ENCODE results near the gene FBXL7.

FBXL7 gene

DNA sequence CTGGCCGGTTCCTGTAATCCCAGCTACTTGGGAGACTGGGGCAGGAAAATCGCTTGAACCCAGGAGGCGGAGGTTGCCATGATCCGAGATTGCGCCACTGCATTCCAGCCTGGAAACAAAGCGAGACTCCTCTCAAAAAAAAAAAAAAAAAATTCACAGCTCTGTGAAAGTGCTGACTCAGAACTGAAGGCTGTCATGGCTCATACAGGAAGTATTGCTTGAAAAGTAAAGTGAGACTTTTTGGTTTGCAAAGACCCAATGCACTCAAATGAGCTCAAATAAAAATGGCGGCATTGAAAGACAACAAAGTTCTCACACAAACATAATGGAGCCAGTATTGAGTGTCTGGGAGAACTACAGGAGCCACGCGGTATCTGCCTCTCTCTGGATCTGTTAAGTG, 202.1 kb downstream of the FBXL7 start:
- no peak overlapping the region for H3K4me3 Mint-ChIP-seq
- H3K9me3 Mint-ChIP-seq = peaks cover 6% of the 10 kb centered on the region
- no peaks in the 10 kb centered on the region for H3K36me3 Mint-ChIP-seq
- no peak overlapping the region for H3K27ac Mint-ChIP-seq
- no peaks in the 10 kb centered on the region for H3K27me3 Mint-ChIP-seq
- no peaks in the 10 kb centered on the region for H3K4me1 Mint-ChIP-seq

DNA sequence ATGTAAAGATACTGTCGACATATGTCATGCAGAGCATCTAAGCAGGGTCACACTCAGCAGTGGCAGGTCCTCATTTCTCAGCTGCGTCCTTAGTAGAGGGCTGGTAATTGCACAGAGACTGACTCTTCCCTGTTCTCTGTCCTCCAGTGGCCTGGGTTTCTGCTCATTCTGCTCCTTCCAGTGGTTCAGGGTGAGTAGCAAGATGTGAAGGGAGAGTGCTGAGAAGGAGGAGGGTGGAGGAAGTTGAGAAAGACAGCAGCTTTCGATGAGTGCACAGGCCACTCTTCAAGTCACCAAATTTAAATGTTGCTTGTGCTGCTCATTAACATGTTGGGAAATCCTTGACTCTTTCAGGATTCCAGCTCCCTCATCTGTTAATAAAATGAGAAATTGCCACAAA, 203.9 kb downstream of the FBXL7 start:
- H3K9me3 Mint-ChIP-seq = peaks cover 6% of the 10 kb centered on the region
- H3K27me3 Mint-ChIP-seq = no peaks in the 10 kb centered on the region
- no peaks in the 10 kb centered on the region for H3K4me1 Mint-ChIP-seq
- no peak overlapping the region for H3K27ac Mint-ChIP-seq
- no peak overlapping the region for H3K4me3 Mint-ChIP-seq
- H3K36me3 Mint-ChIP-seq = no peaks in the 10 kb centered on the region

DNA sequence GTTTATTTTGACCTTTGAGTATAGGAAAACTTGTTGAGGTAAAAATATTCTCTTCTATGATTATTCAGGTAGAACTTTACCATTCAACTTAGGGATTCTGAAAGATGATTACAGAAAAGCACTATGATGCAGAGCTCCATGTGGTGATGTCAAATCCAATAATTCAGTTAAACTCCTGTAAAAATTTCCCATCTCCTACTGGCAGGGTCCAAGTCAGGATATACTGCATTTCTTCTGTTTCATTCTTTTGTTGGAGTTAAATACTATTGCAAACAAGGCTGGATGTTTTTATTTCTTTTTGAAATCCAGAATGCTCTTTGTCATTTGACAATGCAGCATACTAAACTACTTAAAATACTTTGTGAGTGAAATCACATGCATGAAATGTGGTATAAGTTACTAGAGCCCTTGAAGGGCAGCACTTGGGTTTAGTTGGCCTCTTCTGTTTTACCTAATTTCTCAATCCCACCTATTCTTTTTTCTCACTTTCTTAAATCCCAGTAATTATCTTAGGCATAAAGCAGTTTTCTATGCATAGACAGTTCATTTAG, 204.5 kb downstream of the FBXL7 start:
- H3K4me3 Mint-ChIP-seq = no peak overlapping the region
- H3K27ac Mint-ChIP-seq = no peak overlapping the region
- no peaks in the 10 kb centered on the region for H3K36me3 Mint-ChIP-seq
- peaks cover 6% of the 10 kb centered on the region for H3K9me3 Mint-ChIP-seq
- H3K4me1 Mint-ChIP-seq = no peaks in the 10 kb centered on the region
- H3K27me3 Mint-ChIP-seq = no peaks in the 10 kb centered on the region

DNA sequence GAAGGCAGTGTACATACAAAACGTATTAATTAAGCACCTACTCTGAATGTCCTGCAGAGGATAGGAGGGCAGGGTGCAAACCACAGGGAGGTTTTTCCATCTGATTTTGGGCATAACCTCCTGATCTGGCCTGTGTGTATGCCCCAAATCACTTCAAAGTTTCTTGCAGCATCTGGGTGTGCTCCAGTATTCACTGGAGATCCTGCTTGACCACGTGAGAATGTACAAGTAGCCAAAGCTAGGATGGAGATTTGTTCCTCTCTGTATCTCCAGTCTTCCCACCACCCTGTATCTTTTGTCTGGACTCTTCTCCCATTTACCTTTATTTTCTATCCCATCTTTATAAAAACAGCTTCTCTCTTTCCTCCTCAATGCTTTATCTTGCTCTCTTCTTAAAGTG, 207.7 kb downstream of the FBXL7 start:
- Mint-ChIP-seq H3K27me3 (no peaks in the 10 kb centered on the region), H3K27ac (no peak overlapping the region), H3K9me3 (peaks cover 5% of the 10 kb centered on the region), H3K36me3 (no peaks in the 10 kb centered on the region), H3K4me3 (no peak overlapping the region), H3K4me1 (no peaks in the 10 kb centered on the region)

DNA sequence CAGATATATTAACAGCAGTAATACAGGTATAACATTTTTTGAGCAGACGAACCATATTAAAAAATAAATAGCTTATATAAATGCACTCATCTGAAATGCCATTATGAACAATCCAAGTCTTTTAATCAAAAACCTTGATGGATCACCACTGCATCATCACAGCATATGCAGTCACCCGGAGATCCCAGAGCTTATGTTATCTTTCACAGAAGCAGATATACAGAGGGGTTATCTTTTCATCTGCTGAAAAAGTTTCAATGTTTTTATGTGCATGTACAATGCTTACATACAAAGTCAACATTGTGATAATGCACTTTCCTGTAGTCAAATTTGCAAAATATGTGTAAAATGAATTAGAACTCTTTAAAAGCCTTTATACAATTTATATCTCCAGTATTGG, 211.9 kb downstream of the FBXL7 start:
- Mint-ChIP-seq H3K4me3 (no peak overlapping the region), H3K4me1 (no peaks in the 10 kb centered on the region), H3K27me3 (no peaks in the 10 kb centered on the region), H3K9me3 (peaks cover 5% of the 10 kb centered on the region), H3K27ac (no peak overlapping the region), H3K36me3 (no peaks in the 10 kb centered on the region)

DNA sequence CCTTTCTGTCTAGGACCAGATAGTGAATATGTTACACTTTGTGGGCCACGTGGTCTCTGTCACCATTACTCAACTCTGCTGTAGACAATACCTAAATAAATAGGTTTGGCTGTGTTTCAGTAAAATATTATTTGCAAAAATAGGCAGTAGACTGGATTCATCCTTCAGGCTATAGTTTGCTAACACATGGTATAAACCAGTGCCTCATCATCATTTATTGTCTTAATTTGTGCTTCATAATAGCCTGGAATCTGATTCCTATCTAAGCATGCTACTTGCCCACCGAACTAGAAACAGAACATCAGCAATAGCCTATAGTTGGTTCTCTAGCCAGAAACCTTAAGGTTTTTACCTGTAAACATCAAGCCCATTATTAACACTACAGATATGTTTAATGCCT, 215.6 kb downstream of the FBXL7 start:
- Mint-ChIP-seq H3K36me3 (no peaks in the 10 kb centered on the region), H3K27me3 (no peaks in the 10 kb centered on the region), H3K9me3 (peaks cover 5% of the 10 kb centered on the region), H3K4me3 (no peak overlapping the region), H3K27ac (no peak overlapping the region), H3K4me1 (no peaks in the 10 kb centered on the region)

DNA sequence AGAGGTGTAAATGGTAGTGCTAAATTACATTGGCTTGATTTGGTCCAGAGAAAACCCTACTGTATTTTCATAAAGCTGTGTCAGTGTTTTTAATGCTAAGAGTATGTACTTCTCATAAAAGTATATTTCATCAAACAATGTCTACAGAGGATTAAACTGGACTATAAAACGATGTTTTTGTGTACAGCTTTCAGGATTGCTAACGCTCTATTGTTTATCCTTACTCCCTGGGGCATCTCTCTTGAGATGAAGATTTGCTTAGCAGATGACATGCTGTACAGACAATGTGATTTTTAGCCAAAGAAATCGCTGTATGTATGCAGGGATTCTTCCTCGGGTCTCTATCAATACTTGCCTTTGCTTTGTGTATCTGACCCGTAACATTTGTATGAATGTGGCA, 216.0 kb downstream of the FBXL7 start:
- Mint-ChIP-seq H3K4me3 (no peak overlapping the region), H3K4me1 (no peaks in the 10 kb centered on the region), H3K9me3 (peaks cover 4% of the 10 kb centered on the region), H3K27ac (no peak overlapping the region), H3K27me3 (no peaks in the 10 kb centered on the region), H3K36me3 (no peaks in the 10 kb centered on the region)

DNA sequence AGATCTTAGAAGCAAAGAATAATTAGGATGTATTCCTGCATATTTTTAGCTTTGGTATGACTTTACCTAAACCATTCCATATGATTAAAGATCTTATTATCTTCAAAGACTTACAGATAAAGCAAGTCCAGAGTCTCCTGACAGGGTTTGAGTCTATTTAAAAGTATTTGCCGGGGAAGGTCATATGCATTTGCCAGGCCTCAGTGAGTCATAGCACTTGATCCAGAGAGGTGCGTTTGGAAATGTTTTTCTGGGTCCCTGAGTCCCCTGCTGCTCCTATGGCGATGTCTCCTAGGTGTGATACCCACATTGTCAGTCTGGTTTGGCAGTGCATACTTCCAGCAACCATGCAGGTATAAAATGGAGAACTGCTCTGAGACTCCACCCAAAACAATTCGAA, 217.0 kb downstream of the FBXL7 start:
- no peak overlapping the region for H3K4me3 Mint-ChIP-seq
- H3K9me3 Mint-ChIP-seq = no peaks in the 10 kb centered on the region
- no peak overlapping the region for H3K27ac Mint-ChIP-seq
- H3K36me3 Mint-ChIP-seq = no peaks in the 10 kb centered on the region
- no peaks in the 10 kb centered on the region for H3K4me1 Mint-ChIP-seq
- no peaks in the 10 kb centered on the region for H3K27me3 Mint-ChIP-seq

DNA sequence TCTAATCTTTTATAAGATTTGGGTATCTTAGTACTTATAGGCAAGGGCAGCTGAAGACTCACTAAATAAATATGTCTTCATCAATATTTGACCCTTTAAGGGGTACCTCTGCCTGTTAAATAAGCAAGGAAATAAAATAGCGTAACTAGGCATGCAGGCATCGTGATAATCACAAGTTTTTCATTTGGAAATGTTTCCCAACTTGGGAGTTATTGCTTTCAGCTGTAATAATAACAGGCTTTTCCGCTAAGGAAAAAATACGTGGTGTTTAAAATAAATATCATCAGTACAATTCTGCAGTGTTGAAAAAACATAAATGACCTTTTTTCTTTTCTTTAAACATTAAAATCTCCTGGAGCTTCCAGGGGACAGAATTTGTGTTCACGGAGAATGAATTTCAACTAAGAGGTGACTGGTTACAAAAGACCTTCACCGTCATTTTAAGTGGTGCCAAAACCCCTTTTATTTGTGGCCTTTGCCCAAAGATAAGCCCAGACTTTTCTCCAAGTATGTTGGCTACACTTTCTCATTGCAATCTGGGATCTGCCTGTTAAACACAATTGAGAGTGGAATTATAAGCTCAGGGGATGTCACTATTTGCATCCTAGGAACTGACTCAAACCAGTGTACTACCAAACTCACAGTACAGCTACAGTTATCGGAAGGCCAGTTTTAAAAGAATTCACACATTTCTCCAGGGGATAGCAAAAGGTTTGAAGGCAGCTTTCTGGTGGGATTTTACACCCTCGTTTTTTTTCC, 218.6 kb downstream of the FBXL7 start:
- Mint-ChIP-seq H3K9me3 (no peaks in the 10 kb centered on the region), H3K4me3 (no peak overlapping the region), H3K27ac (no peak overlapping the region), H3K27me3 (no peaks in the 10 kb centered on the region), H3K36me3 (no peaks in the 10 kb centered on the region), H3K4me1 (no peaks in the 10 kb centered on the region)

DNA sequence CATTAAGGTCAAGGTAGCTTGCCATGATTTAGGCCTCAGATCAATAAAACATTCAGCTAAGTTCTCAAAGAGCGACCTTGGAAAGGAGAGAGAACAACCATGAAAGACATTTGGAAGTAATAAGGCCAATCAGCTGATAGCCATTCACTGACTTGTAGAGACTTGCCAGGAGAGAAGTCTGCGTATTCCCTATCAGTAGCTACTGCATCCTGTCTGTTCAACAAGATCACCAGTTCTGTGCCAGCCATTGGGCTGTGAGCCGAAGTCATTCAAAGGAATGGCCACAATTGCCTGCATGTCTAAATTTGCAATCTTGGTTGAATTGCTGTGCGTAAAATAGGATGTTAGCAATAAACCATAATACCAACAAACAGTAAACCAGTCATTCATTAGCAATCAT, 219.8 kb downstream of the FBXL7 start:
- no peak overlapping the region for H3K4me3 Mint-ChIP-seq
- no peaks in the 10 kb centered on the region for H3K9me3 Mint-ChIP-seq
- H3K27me3 Mint-ChIP-seq = no peaks in the 10 kb centered on the region
- H3K4me1 Mint-ChIP-seq = no peaks in the 10 kb centered on the region
- H3K36me3 Mint-ChIP-seq = no peaks in the 10 kb centered on the region
- H3K27ac Mint-ChIP-seq = no peak overlapping the region

DNA sequence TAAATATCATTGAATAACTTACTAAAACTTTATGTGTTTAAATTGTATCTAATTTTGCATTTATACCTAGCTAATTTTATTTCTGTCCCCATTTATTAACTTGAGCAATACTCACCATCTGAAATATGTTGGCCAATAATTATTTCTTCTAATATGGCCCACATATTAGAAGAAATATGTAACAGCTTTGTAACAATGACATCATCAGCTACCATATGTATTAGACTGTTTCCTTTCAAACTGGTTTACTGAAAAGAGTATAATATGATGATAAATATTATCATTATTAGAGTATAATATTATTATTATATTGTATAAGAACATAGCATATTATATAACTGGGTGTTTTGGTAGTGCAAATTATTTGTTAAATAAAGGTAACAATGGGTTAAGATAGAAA, 220.5 kb downstream of the FBXL7 start:
- no peaks in the 10 kb centered on the region for H3K9me3 Mint-ChIP-seq
- H3K27ac Mint-ChIP-seq = no peak overlapping the region
- H3K36me3 Mint-ChIP-seq = no peaks in the 10 kb centered on the region
- no peak overlapping the region for H3K4me3 Mint-ChIP-seq
- no peaks in the 10 kb centered on the region for H3K4me1 Mint-ChIP-seq
- no peaks in the 10 kb centered on the region for H3K27me3 Mint-ChIP-seq

DNA sequence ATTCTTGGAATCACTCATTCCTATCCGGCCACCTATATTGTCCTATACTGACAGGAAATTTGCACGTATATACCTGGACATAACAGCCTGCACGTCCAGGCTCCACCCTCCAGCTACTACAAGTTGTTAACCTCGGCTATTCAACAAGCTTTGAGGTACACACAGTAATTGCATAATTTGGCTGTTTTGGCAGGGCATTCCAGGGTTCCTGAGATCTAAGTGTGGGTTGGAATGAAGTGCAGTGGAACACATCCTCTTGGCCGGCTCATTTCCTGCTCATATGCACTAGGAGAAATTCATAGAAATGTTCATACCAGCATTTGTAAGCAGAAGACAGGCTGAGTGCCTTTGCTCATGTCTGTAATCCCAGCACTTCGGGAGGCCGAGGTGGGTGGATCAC, 222.3 kb downstream of the FBXL7 start:
- H3K4me3 Mint-ChIP-seq = no peak overlapping the region
- peaks cover under 1% of the 10 kb centered on the region for H3K36me3 Mint-ChIP-seq
- no peaks in the 10 kb centered on the region for H3K27me3 Mint-ChIP-seq
- H3K4me1 Mint-ChIP-seq = no peaks in the 10 kb centered on the region
- H3K9me3 Mint-ChIP-seq = peaks cover 4% of the 10 kb centered on the region
- no peak overlapping the region for H3K27ac Mint-ChIP-seq

DNA sequence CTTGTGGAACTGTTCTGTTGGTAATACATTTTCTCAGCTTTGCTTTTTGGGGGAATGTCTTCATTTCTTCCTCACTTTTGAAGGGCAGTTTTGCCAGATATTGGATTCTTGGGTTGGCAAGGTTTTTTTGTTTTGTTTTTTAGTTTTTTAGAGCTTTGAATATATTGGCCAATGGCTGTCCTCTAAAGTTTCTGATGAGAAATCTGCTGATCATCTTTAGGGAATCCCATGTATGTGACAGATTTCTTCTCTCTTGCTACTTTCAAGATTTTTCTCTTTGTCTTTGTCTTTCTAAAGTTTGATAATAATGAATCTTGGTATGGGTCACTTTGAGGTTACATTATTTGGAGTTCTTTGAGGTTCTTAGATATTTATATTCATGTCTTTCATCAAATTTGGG, 227.4 kb downstream of the FBXL7 start:
- Mint-ChIP-seq H3K27me3 (no peaks in the 10 kb centered on the region), H3K4me1 (no peaks in the 10 kb centered on the region), H3K4me3 (no peak overlapping the region), H3K9me3 (peaks cover 12% of the 10 kb centered on the region), H3K36me3 (peaks cover 2% of the 10 kb centered on the region), H3K27ac (no peak overlapping the region)

DNA sequence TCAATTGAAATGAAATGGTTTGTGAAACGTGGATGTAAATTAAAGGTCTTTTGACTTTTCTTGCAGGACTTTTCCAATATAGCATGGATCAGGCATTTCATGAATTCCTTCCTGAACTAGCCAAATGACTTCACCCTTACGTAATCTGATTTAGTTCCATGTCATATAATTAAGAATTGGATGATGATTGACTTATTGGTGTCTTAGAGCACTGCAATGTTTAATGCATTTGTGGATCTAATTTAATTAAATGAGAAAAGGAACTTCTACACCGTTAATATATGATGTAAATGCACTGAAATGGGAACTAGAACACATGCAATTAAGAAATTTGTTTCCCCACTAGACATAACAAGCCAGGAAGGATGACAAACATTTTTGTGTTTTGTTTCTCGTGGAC, 228.8 kb downstream of the FBXL7 start:
- Mint-ChIP-seq H3K27me3 (no peaks in the 10 kb centered on the region), H3K4me1 (no peaks in the 10 kb centered on the region), H3K27ac (no peak overlapping the region), H3K4me3 (no peak overlapping the region), H3K9me3 (peaks cover 12% of the 10 kb centered on the region), H3K36me3 (peaks cover 2% of the 10 kb centered on the region)

DNA sequence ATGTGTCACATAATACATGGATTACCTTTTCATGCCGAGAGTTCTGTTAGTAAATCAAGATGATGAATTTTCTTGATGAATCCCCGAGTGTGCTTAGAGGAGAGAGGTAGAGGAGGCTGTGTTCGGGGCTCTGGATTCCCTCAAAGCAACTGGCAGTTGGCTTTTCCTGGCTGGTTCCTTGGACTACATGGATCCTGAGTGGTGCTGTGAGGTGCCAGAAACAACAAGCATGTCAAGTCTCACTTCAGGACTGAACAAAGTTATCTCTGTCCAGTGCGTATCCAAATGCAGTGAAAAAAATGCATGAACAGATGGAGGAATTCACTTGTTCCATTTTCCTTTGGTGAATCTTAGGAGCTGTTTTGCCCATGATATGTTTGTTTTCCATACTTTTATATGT, 231.7 kb downstream of the FBXL7 start:
- no peak overlapping the region for H3K4me3 Mint-ChIP-seq
- no peaks in the 10 kb centered on the region for H3K27me3 Mint-ChIP-seq
- peaks cover 12% of the 10 kb centered on the region for H3K9me3 Mint-ChIP-seq
- H3K36me3 Mint-ChIP-seq = peaks cover 2% of the 10 kb centered on the region
- H3K27ac Mint-ChIP-seq = no peak overlapping the region
- no peaks in the 10 kb centered on the region for H3K4me1 Mint-ChIP-seq

DNA sequence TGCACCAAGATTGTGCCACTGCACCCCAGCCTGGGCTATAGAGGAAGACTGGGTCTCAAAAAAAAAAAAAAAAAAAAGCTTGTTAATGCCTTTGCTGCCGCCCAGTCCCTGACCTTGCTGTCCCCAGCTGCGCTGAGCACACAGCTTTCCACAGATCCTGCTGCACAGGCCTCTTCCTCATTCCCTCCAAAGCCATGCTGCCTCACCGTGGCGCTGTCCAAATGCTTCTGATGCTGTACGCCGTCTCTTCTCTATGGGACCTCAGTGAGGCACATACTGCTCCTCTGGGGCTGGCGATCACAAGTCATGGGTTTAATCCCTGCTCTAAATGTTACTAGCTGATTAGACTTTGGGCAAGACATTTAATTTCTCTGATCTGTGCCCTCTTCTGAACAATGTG, 234.1 kb downstream of the FBXL7 start:
- H3K4me1 Mint-ChIP-seq = no peaks in the 10 kb centered on the region
- H3K9me3 Mint-ChIP-seq = no peaks in the 10 kb centered on the region
- H3K36me3 Mint-ChIP-seq = no peaks in the 10 kb centered on the region
- H3K27me3 Mint-ChIP-seq = no peaks in the 10 kb centered on the region
- H3K4me3 Mint-ChIP-seq = no peak overlapping the region
- no peak overlapping the region for H3K27ac Mint-ChIP-seq
